Activated CD4-positive, alpha-beta T cell treated with anti-CD3 and anti-CD28 coated beads, Interleukin-2, amount 10 ng/mL, durations not matched to agents 7 days and 5 days (primary cell): Measurements from ENCODE around the gene TUFT1. TPM values are rescaled to one million over a fixed set of nuclear protein-coding genes. Genes with fewer than 3 reads are reported as not detected.
"Not testable (repeated sequence)": the region's sequence is repeated elsewhere in the genome, so short reads cannot be mapped to it uniquely, and the experiment has no call there.

ENCODE experiments used
- CTCF ChIA-PET: fragments of 350-600 bp; sonication (Branson Sonifier 250); formaldehyde crosslinking; loops from one replicate; lab custom pipeline; 2021; ENCODE audit warnings: antibody characterized with exemption; lab: Charles Lee
- POLR2A ChIA-PET: fragments of 350-600 bp; sonication (Branson Sonifier 250); formaldehyde crosslinking; loops from one replicate; lab custom pipeline; 2021; ENCODE audit warnings: antibody characterized with exemption; lab: Charles Lee
- DNase-seq: peaks from one replicate; pipeline ENCODE4 v3.0.0-alpha.2; 2020
- H3K27ac Mint-ChIP-seq: one replicate; pipeline ENCODE4 v1.8.0; 2021; ENCODE audit warnings: mild to moderate bottlenecking, moderate library complexity, mixed read lengths
- H3K27me3 Mint-ChIP-seq: one replicate; pipeline ENCODE4 v1.8.0; 2021; ENCODE audit warnings: mixed read lengths
- H3K36me3 Mint-ChIP-seq: one replicate; pipeline ENCODE4 v1.8.0; 2021; ENCODE audit warnings: low read depth, mixed read lengths
- H3K4me1 Mint-ChIP-seq: one replicate; pipeline ENCODE4 v1.8.0; 2021; ENCODE audit warnings: mixed read lengths
- H3K4me3 Mint-ChIP-seq: one replicate; pipeline ENCODE4 v1.8.0; 2021; ENCODE audit warnings: mild to moderate bottlenecking, moderate library complexity, mixed read lengths
- H3K9me3 Mint-ChIP-seq: one replicate; pipeline ENCODE4 v1.8.0; 2021; ENCODE audit warnings: mixed read lengths
- total RNA-seq, 2 experiments: library from RNA; stranded (reverse); gene quantifications; one replicate each; pipeline ENCODE4 v1.2.3, GENCODE V29; 2021

TUFT1 gene
- total RNA-seq, 2 experiments from 2014 or later = 1.9 to 2.2 TPM

- Mint-ChIP-seq H3K4me3 (no peak overlapping the region), H3K36me3 (no peaks in the 10 kb centered on the region), H3K27me3 (peaks cover 2% of the 10 kb centered on the region), H3K27ac (no peak overlapping the region), H3K4me1 (peaks cover 30% of the 10 kb centered on the region), H3K9me3 (no peaks in the 10 kb centered on the region)
- DNase-seq = no peak
- POLR2A ChIA-PET = no interaction called here
- CTCF ChIA-PET = interaction anchor here (2.1 kb wide), 1 partner anchor 13 kb away, joined by 6 read pairs; no protein-coding TSS in a partner anchor
Measured at GRCh38 chr1:151515265-151515664, 24.8 kb upstream of the TUFT1 start.

- Mint-ChIP-seq H3K4me3 (no peak overlapping the region), H3K27ac (no peak overlapping the region), H3K9me3 (no peaks in the 10 kb centered on the region), H3K27me3 (no peaks in the 10 kb centered on the region), H3K4me1 (peaks cover 27% of the 10 kb centered on the region), H3K36me3 (no peaks in the 10 kb centered on the region)
- no peak for DNase-seq
- CTCF ChIA-PET = no interaction called here
- POLR2A ChIA-PET = no interaction called here
Measured at GRCh38 chr1:151516031-151516511, 24.0 kb upstream of the TUFT1 start.

GRCh38 chr1:151518431-151518830 lies 21.7 kb upstream of the TUFT1 start:
- H3K4me3 Mint-ChIP-seq = no peak overlapping the region
- CTCF ChIA-PET = interaction anchor here (0.6 kb wide), 1 partner anchor 46 kb away, joined by 4 read pairs; no protein-coding TSS in a partner anchor
- no peaks in the 10 kb centered on the region for H3K36me3 Mint-ChIP-seq

GRCh38 chr1:151518936-151519335 lies 21.2 kb upstream of the TUFT1 start:
- no peak overlapping the region for H3K4me3 Mint-ChIP-seq
- DNase-seq = no peak
- ChIA-PET CTCF (interaction anchor here (1.4 kb wide), 1 partner anchor 106 kb away, joined by 4 read pairs; no protein-coding TSS in a partner anchor), POLR2A (no interaction called here)
- H3K4me1 Mint-ChIP-seq = peaks cover 6% of the 10 kb centered on the region
- H3K27ac Mint-ChIP-seq = no peak overlapping the region
- no peaks in the 10 kb centered on the region for H3K36me3 Mint-ChIP-seq
- H3K9me3 Mint-ChIP-seq = no peaks in the 10 kb centered on the region
- no peaks in the 10 kb centered on the region for H3K27me3 Mint-ChIP-seq

More at GRCh38 chr1:151518431-151518830, 21.7 kb upstream of the TUFT1 start:
- no peaks in the 10 kb centered on the region for H3K9me3 Mint-ChIP-seq
- H3K27me3 Mint-ChIP-seq = no peaks in the 10 kb centered on the region
- no peak for DNase-seq
- H3K27ac Mint-ChIP-seq = no peak overlapping the region
- peaks cover 11% of the 10 kb centered on the region for H3K4me1 Mint-ChIP-seq
- POLR2A ChIA-PET = no interaction called here

GRCh38 chr1:151519667-151520066 lies 20.4 kb upstream of the TUFT1 start:
- Mint-ChIP-seq H3K9me3 (no peaks in the 10 kb centered on the region), H3K27ac (no peak overlapping the region), H3K4me1 (peaks cover 4% of the 10 kb centered on the region), H3K4me3 (no peak overlapping the region), H3K27me3 (no peaks in the 10 kb centered on the region), H3K36me3 (no peaks in the 10 kb centered on the region)
- DNase-seq = no peak
- ChIA-PET CTCF (interaction anchor here (0.7 to 1.4 kb wide), 4 partner anchors 74 to 154 kb away, joined by 3 to 6 read pairs (median 4); no protein-coding TSS in a partner anchor), POLR2A (no interaction called here)

GRCh38 chr1:151520359-151520758 lies 19.8 kb upstream of the TUFT1 start:
- H3K36me3 Mint-ChIP-seq = no peaks in the 10 kb centered on the region
- no peaks in the 10 kb centered on the region for H3K9me3 Mint-ChIP-seq
- no peak for DNase-seq
- ChIA-PET CTCF (interaction anchor here (0.8 to 1.4 kb wide), 5 partner anchors 9 to 104 kb away, joined by 3 to 4 read pairs (median 4); no protein-coding TSS in a partner anchor), POLR2A (no interaction called here)
- H3K27ac Mint-ChIP-seq = no peak overlapping the region
- no peak overlapping the region for H3K4me3 Mint-ChIP-seq
- peaks cover 4% of the 10 kb centered on the region for H3K4me1 Mint-ChIP-seq
- no peaks in the 10 kb centered on the region for H3K27me3 Mint-ChIP-seq

GRCh38 chr1:151522427-151522826 lies 17.7 kb upstream of the TUFT1 start:
- H3K36me3 Mint-ChIP-seq, DNase-seq, POLR2A ChIA-PET, H3K27me3 Mint-ChIP-seq, H3K27ac Mint-ChIP-seq, H3K4me1 Mint-ChIP-seq, H3K4me3 Mint-ChIP-seq, H3K9me3 Mint-ChIP-seq: not testable (repeated sequence)
- CTCF ChIA-PET = interaction anchor here (1.1 kb wide), 1 partner anchor 11 kb away, joined by 5 read pairs; no protein-coding TSS in a partner anchor

GRCh38 chr1:151523326-151523725 lies 16.8 kb upstream of the TUFT1 start:
- H3K27me3 Mint-ChIP-seq = no peaks in the 10 kb centered on the region
- H3K36me3 Mint-ChIP-seq = no peaks in the 10 kb centered on the region
- DNase-seq = no peak
- H3K4me3 Mint-ChIP-seq = no peak overlapping the region
- peaks cover 4% of the 10 kb centered on the region for H3K4me1 Mint-ChIP-seq
- no peaks in the 10 kb centered on the region for H3K9me3 Mint-ChIP-seq
- ChIA-PET POLR2A (no interaction called here), CTCF (interaction anchor here (1.4 kb wide), 1 partner anchor 9 kb away, joined by 3 read pairs; no protein-coding TSS in a partner anchor)
- no peak overlapping the region for H3K27ac Mint-ChIP-seq

GRCh38 chr1:151524736-151525135 lies 15.4 kb upstream of the TUFT1 start:
- H3K36me3 Mint-ChIP-seq = no peaks in the 10 kb centered on the region
- no peak overlapping the region for H3K27ac Mint-ChIP-seq
- CTCF ChIA-PET = interaction anchor here (1.4 kb wide), 1 partner anchor 8 kb away, joined by 3 read pairs; no protein-coding TSS in a partner anchor
- H3K4me3 Mint-ChIP-seq = no peak overlapping the region
- H3K4me1 Mint-ChIP-seq = peaks cover 4% of the 10 kb centered on the region
- no peaks in the 10 kb centered on the region for H3K27me3 Mint-ChIP-seq
- no peak for DNase-seq
- no peaks in the 10 kb centered on the region for H3K9me3 Mint-ChIP-seq
- POLR2A ChIA-PET = no interaction called here

- Mint-ChIP-seq H3K27ac (no peak overlapping the region), H3K4me1 (no peaks in the 10 kb centered on the region), H3K9me3 (no peaks in the 10 kb centered on the region), H3K36me3 (no peaks in the 10 kb centered on the region), H3K4me3 (no peak overlapping the region), H3K27me3 (no peaks in the 10 kb centered on the region)
- ChIA-PET CTCF (interaction anchor here (1.3 kb wide), 1 partner anchor 13 kb away, joined by 4 read pairs; the partner anchor contains the start of gene TUFT1), POLR2A (no interaction called here)
- DNase-seq = no peak
Measured at GRCh38 chr1:151526735-151527525, 13.2 kb upstream of the TUFT1 start.

GRCh38 chr1:151529211-151529702 lies 10.9 kb upstream of the TUFT1 start:
- H3K4me1 Mint-ChIP-seq = no peaks in the 10 kb centered on the region
- H3K9me3 Mint-ChIP-seq = no peaks in the 10 kb centered on the region
- CTCF ChIA-PET = interaction anchor here (0.5 to 1.7 kb wide), 4 partner anchors 9 to 451 kb away, joined by 3 to 4 read pairs (median 4); no protein-coding TSS in a partner anchor
- no peaks in the 10 kb centered on the region for H3K36me3 Mint-ChIP-seq
- POLR2A ChIA-PET = no interaction called here
- H3K4me3 Mint-ChIP-seq = no peak overlapping the region
- no peaks in the 10 kb centered on the region for H3K27me3 Mint-ChIP-seq
- no peak for DNase-seq
- H3K27ac Mint-ChIP-seq = no peak overlapping the region

GRCh38 chr1:151529781-151530180 lies 10.3 kb upstream of the TUFT1 start:
- Mint-ChIP-seq H3K4me3 (no peak overlapping the region), H3K9me3 (no peaks in the 10 kb centered on the region), H3K36me3 (no peaks in the 10 kb centered on the region), H3K27ac (no peak overlapping the region), H3K27me3 (no peaks in the 10 kb centered on the region), H3K4me1 (no peaks in the 10 kb centered on the region)
- ChIA-PET CTCF (interaction anchor here (0.5 to 1.7 kb wide), 4 partner anchors 9 to 451 kb away, joined by 3 to 4 read pairs (median 4); no protein-coding TSS in a partner anchor), POLR2A (no interaction called here)
- DNase-seq = no peak

- H3K27ac Mint-ChIP-seq = no peak overlapping the region
- no peak for DNase-seq
- no peak overlapping the region for H3K4me3 Mint-ChIP-seq
- no peaks in the 10 kb centered on the region for H3K4me1 Mint-ChIP-seq
- H3K9me3 Mint-ChIP-seq = no peaks in the 10 kb centered on the region
- ChIA-PET CTCF (interaction anchor here (1.2 kb wide), 1 partner anchor 314 kb away, joined by 3 read pairs; no protein-coding TSS in a partner anchor), POLR2A (no interaction called here)
- H3K27me3 Mint-ChIP-seq = no peaks in the 10 kb centered on the region
- H3K36me3 Mint-ChIP-seq = no peaks in the 10 kb centered on the region
Measured at GRCh38 chr1:151530461-151530860, 9.6 kb upstream of the TUFT1 start.
